A673 (cell line): Measurements from ENCODE around the gene IFT52. TPM values are rescaled to one million over a fixed set of nuclear protein-coding genes. Genes with fewer than 3 reads are reported as not detected.

Experiments used
- BruUV-seq: library from RNA; stranded (reverse); fragments of 400-500 nt; replicated peaks from 2 replicates; lab custom pipeline; 2021; lab: Mats Ljungman, UMichigan
- CTCF ChIA-PET: fragments of 300-600 bp; sonication (Branson Sonifier 250); formaldehyde crosslinking; loops from one replicate; lab custom pipeline; 2022; ENCODE audit warnings: antibody characterized with exemption; lab: Charles Lee
- POLR2A ChIA-PET: fragments of 300-600 bp; sonication (Branson Sonifier 250); formaldehyde crosslinking; loops from one replicate; lab custom pipeline; 2022; ENCODE audit warnings: antibody characterized with exemption; ENCODE audit not compliant: low non-redundant PET; lab: Charles Lee
- DNase-seq: peaks from one replicate; pipeline ENCODE4 v3.0.0-alpha.2; 2015; ENCODE audit warnings: low spot score
- H3K27ac ChIP-seq: fragments of 200-600 bp; sonication (generic); 2 replicates; pipeline ENCODE4 v1.5.1; 2016; ENCODE audit warnings: mixed run types, low read depth, mild to moderate bottlenecking, mixed read lengths, antibody characterized with exemption, low read length; ENCODE audit not compliant: poor library complexity, severe bottlenecking
- H3K27me3 ChIP-seq: fragments of 200-600 bp; sonication (generic); replicated peaks from 2 replicates; pipeline ENCODE4 v1.6.1; 2017; ENCODE audit warnings: mixed run types, low read depth, mild to moderate bottlenecking, mixed read lengths, antibody characterized with exemption, low read length; ENCODE audit not compliant: insufficient read depth, poor library complexity
- H3K36me3 ChIP-seq: fragments of 200-600 bp; sonication (generic); 2 replicates; pipeline ENCODE4 v1.6.1; 2016; ENCODE audit warnings: mixed run types, mild to moderate bottlenecking, mixed read lengths, antibody characterized with exemption, low read length; ENCODE audit not compliant: insufficient read depth, poor library complexity, severe bottlenecking
- H3K4me1 ChIP-seq: fragments of 200-600 bp; sonication (generic); 2 replicates; pipeline ENCODE4 v1.6.1; 2017; ENCODE audit warnings: mixed run types, mild to moderate bottlenecking, mixed read lengths, antibody characterized with exemption, low read length; ENCODE audit not compliant: insufficient read depth, poor library complexity, severe bottlenecking
- H3K4me3 ChIP-seq: fragments of 200-600 bp; sonication (generic); 2 replicates; pipeline ENCODE4 v1.5.1; 2016; ENCODE audit warnings: low read depth, mixed run types, mild to moderate bottlenecking, mixed read lengths, low read length; ENCODE audit not compliant: poor library complexity, severe bottlenecking
- H3K9me3 ChIP-seq: fragments of 200-600 bp; sonication (generic); 2 replicates; pipeline ENCODE4 v1.6.1; 2016; ENCODE audit warnings: mixed run types, low read depth, mild to moderate bottlenecking, mixed read lengths, antibody characterized with exemption, low read length; ENCODE audit not compliant: poor library complexity, severe bottlenecking
- EZH2 ChIP-seq: fragments of 200-600 bp; sonication (generic); IDR thresholded peaks from 2 replicates; pipeline ENCODE4 v1.6.1; 2017; ENCODE audit warnings: borderline replicate concordance, low read depth, mild to moderate bottlenecking, mixed read lengths, antibody characterized with exemption, low read length; ENCODE audit not compliant: poor library complexity, severe bottlenecking
- intact Hi-C: fragments of 100-400 bp; cut with micrococcal nuclease; formaldehyde crosslinking; loops from one replicate; pipeline ENCODE4 v1.10.0; 2022; ENCODE audit not compliant: unreplicated experiment
- total RNA-seq: library from RNA; stranded (reverse); gene quantifications from 2 replicates; pipeline ENCODE4 v1.2.3, GENCODE V29; 2021
- TF ChIP-seq, protein P1 (sequence below): fragments of 300-800, 200-600 bp; sonication (generic); conservative IDR thresholded peaks from 2 replicates; pipeline ENCODE4 v1.5.1; 2017; ENCODE audit warnings: low read depth, mild to moderate bottlenecking, antibody characterized with exemption, low read length, moderate library complexity, mixed read lengths

Gene IFT52
- total RNA-seq, 1 experiment from 2014 or later = 44.3 TPM

DNA sequence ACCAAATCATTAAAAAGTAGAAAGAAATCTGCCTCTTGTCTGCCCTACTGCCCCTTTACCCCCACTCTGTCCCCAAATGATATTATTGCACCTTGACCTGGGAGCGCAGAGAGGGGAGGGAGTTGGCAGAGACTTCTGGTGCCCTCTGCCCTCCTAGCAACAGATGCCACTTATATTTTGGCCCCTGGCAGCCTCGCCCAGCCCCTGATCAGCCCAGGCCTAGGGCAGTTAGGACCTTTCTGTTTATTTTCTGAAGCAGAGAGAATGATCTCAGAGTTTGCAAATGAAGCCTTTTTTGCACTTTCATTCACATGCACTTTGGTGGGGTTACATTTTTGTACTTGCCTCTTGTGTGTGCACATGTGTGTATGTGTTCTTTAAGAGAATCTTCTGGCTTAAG, 40.3 kb upstream of the IFT52 start:
- H3K4me1 ChIP-seq = peaks cover 4% of the 10 kb centered on the region
- CTCF ChIA-PET = no interaction called here
- no peaks in the 10 kb centered on the region for H3K9me3 ChIP-seq
- no peak for DNase-seq
- no peak overlapping the region for H3K4me3 ChIP-seq
- no peaks in the 10 kb centered on the region for H3K36me3 ChIP-seq
- intact Hi-C loops = no loop called here
- no TSS peak for BruUV-seq
- H3K27ac ChIP-seq = no peak overlapping the region
- POLR2A ChIA-PET = no interaction called here
- TF ChIP-seq EZH2 = no peak
- TF ChIP-seq, protein P1, sequence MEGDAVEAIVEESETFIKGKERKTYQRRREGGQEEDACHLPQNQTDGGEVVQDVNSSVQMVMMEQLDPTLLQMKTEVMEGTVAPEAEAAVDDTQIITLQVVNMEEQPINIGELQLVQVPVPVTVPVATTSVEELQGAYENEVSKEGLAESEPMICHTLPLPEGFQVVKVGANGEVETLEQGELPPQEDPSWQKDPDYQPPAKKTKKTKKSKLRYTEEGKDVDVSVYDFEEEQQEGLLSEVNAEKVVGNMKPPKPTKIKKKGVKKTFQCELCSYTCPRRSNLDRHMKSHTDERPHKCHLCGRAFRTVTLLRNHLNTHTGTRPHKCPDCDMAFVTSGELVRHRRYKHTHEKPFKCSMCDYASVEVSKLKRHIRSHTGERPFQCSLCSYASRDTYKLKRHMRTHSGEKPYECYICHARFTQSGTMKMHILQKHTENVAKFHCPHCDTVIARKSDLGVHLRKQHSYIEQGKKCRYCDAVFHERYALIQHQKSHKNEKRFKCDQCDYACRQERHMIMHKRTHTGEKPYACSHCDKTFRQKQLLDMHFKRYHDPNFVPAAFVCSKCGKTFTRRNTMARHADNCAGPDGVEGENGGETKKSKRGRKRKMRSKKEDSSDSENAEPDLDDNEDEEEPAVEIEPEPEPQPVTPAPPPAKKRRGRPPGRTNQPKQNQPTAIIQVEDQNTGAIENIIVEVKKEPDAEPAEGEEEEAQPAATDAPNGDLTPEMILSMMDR = no peak
- H3K27me3 ChIP-seq = no peaks in the 10 kb centered on the region

DNA sequence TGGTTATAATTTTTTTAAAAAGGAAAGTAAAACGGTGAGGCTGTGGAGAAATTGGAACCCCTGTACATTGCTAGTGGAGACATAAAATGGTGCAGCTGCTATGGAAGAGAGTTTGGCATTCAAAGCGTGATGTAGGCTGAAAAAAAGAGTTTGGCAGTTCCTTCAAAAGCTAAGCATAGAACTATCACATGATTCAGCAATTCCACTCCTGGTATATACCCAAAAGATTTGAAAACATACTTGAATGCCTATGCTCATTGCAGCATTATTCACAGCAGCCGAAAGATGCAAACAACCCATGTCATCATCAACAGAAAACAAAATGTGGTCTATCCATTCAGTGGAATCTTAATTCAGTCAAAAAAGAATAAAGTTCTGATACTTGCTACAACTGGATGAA, 36.4 kb upstream of the IFT52 start:
- H3K4me1 ChIP-seq = peaks cover 4% of the 10 kb centered on the region
- no peak for DNase-seq
- H3K36me3 ChIP-seq = no peaks in the 10 kb centered on the region
- H3K27me3 ChIP-seq = no peaks in the 10 kb centered on the region
- no TSS peak for BruUV-seq
- no peak overlapping the region for H3K4me3 ChIP-seq
- intact Hi-C loops = no loop called here
- TF ChIP-seq, protein P1 = no peak
- TF ChIP-seq EZH2 = no peak
- CTCF ChIA-PET = no interaction called here
- POLR2A ChIA-PET = no interaction called here
- H3K27ac ChIP-seq = no peak overlapping the region
- H3K9me3 ChIP-seq = no peaks in the 10 kb centered on the region

DNA sequence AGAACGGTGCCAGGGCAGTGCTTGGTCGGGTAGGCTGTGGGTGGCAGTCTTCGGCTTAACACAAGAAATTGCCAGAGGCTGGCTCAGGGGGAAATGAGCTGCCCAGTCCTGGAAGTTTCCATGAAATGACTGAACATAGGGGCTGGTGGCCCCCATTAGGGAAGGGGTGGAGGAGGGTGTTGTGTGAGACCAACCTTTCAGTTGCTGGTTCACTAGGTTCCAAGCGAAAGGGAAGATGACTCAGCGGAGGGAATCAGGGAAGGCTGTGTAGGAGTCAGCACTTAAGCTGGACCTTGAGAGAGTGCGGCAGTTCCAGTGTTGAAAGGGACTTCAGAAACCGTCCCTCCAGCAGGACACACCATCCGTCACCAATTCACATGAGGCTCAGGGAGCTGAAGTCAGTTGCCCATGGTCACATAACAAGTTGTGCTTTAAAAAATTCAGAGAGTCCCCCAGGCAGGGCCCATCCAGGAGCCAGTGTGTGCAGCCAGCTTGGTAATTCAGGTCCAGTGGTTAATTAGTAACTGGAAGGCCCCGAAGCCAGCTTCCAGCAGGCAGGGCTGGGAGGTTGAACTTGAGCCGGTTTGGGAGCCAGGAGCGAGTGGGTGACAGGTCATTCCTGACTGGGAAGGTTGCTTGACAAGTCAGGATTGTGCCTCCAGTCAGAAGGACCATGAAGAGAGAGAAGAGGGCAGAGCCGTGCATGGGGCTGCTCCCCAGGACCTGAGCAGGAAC, 32.2 kb upstream of the IFT52 start, which contains the start of gene SGK2:
Gene SGK2 (plus strand): TSS at position 616 of the 735 bp plus-strand sequence. CDS start 7,469 bp downstream, outside the sequence.
- Histone ChIP-seq H3K27ac (no peak within 1 kb of the TSS), H3K9me3 (no peaks in the 10 kb centered on the region), H3K4me1 (no peaks in the 10 kb centered on the region), H3K4me3 (no peak within 1 kb of the TSS), H3K36me3 (no peaks in the 10 kb centered on the region), H3K27me3 (no peaks in the 10 kb centered on the region)
- TF ChIP-seq EZH2 = no peak
- TF ChIP-seq, protein P1 = no peak
- ChIA-PET CTCF (no interaction called here), POLR2A (no interaction called here)
- DNase-seq = no peak
- intact Hi-C loops = no loop called here
- no TSS peak for BruUV-seq
